AG04449 (cell line): ENCODE measurements around the gene TOPBP1.

Experiments
- CTCF ChIA-PET: fragments of 350-600 bp; formaldehyde crosslinking; extraction: SDS; loops from one replicate; lab custom pipeline; 2021; ENCODE audit warnings: antibody characterized with exemption; lab: Yijun Ruan, JAX
- POLR2A ChIA-PET: fragments of 400-600, 350-600 bp; formaldehyde crosslinking; extraction: SDS; loops from one replicate; lab custom pipeline; 2020; ENCODE audit warnings: antibody characterized with exemption, inconsistent platforms; lab: Yijun Ruan, JAX
- DNase-seq: peaks from one replicate; pipeline ENCODE4 v3.0.0-alpha.2; 2010; ENCODE audit warnings: low read depth, low spot score
- H3K4me3 ChIP-seq: 2 replicates; pipeline ENCODE4 v1.5.1; 2011; ENCODE audit warnings: low read depth, mild to moderate bottlenecking, control low read depth, low read length
- TF ChIP-seq, protein P1 (sequence below): IDR thresholded peaks from one replicate; pipeline ENCODE4 v1.5.1; 2011; ENCODE audit warnings: mild to moderate bottlenecking, moderate library complexity, low read length, control low read depth, inconsistent platforms; ENCODE audit not compliant: insufficient read depth; ENCODE audit errors: missing control alignments

Gene TOPBP1

DNA sequence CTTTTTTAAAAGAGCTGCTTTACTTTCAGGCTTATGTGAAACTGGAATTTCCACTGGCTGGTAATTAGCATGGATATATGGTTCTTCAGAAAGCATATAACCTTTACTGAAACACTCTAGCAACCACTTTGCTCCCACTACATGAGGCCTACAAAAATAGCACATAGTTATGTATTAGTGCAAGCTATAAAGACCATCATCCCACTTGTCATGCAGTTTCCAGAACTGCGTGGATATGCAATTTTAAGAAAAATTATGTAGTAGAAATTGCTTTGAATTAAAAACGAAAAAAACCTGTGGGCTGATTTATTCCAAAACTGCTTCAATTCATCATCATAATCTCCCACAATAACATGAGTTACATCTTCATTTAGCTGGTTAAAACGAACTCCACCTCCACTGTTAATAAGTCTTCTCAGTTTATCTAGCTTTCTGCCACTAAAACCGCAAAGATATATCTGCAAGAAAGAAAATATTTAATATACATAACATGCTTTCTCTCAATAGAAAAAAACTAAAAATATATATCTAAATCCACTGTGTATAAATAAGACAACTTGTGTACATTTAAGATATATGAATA lies 12.2 kb downstream of the TOPBP1 start:
- no peak for DNase-seq
- ChIA-PET CTCF (interaction anchor here (1.0 to 1.4 kb wide), 4 partner anchors 10 to 161 kb away, joined by 3 to 5 read pairs (median 4); no protein-coding TSS in a partner anchor), POLR2A (no interaction called here)
- H3K4me3 ChIP-seq, result no peak overlapping the region
- TF ChIP-seq, protein P1, sequence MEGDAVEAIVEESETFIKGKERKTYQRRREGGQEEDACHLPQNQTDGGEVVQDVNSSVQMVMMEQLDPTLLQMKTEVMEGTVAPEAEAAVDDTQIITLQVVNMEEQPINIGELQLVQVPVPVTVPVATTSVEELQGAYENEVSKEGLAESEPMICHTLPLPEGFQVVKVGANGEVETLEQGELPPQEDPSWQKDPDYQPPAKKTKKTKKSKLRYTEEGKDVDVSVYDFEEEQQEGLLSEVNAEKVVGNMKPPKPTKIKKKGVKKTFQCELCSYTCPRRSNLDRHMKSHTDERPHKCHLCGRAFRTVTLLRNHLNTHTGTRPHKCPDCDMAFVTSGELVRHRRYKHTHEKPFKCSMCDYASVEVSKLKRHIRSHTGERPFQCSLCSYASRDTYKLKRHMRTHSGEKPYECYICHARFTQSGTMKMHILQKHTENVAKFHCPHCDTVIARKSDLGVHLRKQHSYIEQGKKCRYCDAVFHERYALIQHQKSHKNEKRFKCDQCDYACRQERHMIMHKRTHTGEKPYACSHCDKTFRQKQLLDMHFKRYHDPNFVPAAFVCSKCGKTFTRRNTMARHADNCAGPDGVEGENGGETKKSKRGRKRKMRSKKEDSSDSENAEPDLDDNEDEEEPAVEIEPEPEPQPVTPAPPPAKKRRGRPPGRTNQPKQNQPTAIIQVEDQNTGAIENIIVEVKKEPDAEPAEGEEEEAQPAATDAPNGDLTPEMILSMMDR, result no peak

DNA sequence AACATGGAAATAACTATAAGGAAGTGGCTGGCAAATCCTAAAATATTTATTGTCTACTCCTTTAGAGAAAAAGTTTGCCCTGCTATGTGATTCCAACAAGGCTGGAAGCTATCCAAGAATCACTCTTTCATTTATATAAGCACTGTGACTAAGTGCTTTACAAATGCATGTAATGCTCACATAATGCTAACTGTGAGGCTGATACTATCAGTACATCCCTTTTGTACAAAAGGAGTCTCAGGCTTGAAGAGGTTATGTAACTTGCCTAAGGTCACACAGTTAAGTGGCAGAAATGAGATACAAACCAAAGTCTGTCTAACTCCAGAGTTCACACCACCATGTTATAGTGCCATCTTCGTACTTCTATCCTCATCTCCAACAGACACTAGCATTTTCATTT lies 17.0 kb downstream of the TOPBP1 start:
- no peak overlapping the region for H3K4me3 ChIP-seq
- ChIA-PET CTCF (no interaction called here), POLR2A (no interaction called here)
- TF ChIP-seq, protein P1, result no peak
- DNase-seq, result peak; percentile 76

DNA sequence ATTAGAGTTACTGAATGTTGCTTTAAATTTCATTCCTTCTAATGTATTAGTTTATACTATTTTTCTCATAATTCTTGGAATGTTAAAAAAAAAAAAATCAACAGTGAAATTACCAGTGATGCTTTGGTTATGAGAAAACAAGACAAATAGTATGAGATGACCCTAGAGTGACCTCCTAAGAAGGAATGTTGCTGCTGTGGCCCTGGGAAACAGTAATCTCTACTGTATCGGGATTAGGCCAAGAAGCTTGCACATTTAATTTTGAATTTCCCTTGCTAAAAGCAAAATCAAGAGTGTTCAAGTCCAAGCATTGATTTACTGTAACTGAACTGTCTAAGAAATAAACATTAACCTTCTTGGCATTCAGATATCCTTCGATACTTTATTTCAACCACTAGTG lies 18.1 kb downstream of the TOPBP1 start:
- TF ChIP-seq, protein P1, result no peak
- ChIA-PET POLR2A (no interaction called here), CTCF (no interaction called here)
- H3K4me3 ChIP-seq, result no peak overlapping the region
- DNase-seq, result no peak

DNA sequence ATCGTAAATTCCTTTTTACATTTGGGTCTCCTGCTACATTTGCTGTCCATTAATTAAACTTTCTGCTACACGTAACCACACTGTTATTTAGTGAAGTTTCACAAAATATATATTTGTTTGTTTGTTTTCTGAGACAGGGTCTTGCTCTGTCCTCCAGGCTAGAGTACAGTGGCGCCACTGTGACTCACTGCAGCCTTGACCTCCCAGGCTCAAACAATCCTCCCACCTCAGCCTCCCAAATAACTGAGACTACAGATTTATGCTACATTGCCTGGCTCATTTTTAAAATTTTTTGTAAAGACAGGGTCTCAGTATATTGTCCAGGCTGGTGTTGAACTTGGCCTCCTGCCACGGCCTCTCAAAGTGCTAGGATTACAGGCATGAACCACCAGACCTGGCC lies 20.5 kb downstream of the TOPBP1 start:
- POLR2A ChIA-PET, result no interaction called here
- CTCF ChIA-PET, result no interaction called here
- H3K4me3 ChIP-seq, result no peak overlapping the region
- DNase-seq, result no peak
- TF ChIP-seq, protein P1, result no peak

DNA sequence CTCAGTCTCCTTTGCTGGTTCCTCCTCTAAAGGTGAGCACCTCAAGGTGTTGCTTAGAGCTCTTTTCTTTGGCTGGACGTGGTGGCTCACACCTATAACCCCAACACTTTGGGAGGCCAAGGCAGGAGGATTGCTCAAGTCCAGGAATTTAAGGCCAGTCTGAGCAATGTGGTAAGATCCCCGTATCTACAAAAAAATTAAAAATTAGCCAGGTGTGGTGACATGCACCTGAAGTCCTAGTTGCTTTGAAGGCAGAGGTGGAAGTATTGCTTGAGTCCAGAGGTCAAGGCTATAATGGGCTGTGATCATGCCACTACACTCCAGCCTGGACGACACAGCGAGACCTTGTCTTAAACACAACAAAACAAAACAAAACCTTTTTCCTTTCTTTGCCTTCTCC lies 28.3 kb downstream of the TOPBP1 start:
- no peak for DNase-seq
- ChIA-PET CTCF (interaction anchor here (0.5 kb wide), 1 partner anchor 170 kb away, joined by 3 read pairs; no protein-coding TSS in a partner anchor), POLR2A (interaction anchor here (0.7 kb wide), 1 partner anchor 18 kb away, joined by 3 read pairs; no protein-coding TSS in a partner anchor)
- no peak overlapping the region for H3K4me3 ChIP-seq
- TF ChIP-seq, protein P1, result no peak

DNA sequence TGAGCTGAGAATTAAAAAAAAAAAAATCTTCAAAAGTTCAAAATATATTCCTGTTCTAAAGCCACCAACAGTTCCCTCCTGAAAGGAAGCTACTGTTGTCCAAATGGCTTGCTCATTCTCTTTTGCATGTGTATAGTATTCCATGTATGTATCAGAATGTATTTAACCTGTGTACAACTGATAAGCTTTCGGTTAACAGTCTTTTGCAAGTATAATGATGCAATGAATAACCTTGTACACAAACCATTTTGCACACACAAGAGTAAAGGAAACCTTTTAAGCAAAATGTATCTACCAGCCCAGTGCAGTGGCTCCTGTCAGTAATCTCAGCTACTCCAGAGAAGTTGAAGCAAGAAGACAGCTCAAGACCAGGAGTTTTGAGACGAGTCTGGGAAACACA lies 32.6 kb downstream of the TOPBP1 start:
- ChIA-PET CTCF (no interaction called here), POLR2A (no interaction called here)
- TF ChIP-seq, protein P1, result no peak
- no peak for DNase-seq
- H3K4me3 ChIP-seq, result no peak overlapping the region
